ENCODE data around the gene FBXL20.

DNA sequence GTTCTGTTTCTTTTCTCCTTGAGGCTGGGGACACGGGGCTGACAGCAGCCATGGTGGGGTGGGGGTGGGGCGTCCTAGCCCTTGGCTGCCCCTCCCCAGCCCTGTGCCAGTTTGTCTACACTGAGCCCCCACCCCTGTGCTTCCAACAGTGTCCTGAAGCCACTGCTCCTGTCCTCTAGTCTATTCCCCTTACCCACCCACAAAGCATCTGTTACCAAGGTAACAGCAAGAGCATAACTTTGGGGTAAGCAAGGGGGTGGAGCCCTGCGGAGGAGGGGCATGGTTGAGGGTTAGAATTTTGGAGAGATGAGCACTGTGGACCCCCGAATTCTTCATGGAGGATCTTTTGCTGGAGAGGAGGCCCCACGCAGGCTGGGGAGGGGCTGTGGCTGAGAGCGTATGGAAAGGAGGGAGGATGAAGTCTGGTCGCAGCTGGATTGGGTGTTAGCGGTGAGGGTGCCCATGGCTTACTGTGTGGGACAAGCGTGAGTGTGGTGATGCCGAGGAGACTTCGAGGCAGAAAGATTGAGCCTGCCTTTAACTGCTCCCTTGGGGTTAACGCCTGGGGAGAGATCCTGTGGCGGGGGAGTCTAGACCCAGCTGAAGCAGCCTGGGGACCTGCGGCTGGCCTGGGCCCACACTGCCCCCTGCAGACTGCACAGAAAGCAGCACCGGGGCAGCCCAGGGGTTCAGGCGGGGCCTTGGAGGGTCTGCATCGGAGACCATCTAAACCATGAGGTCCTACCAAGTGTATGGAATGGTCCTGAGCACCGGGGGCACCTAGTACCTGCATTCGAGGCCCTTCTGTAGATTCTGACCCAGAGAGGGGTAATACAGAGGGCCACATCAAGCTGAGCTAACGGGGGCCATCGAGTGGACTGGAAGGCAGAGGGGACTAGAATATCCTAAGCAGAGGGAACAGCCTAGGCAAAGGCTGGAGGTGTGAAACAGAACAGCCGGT lies 169.6 kb downstream of the FBXL20 start:
- TF ChIP-seq EZH2 (IDR thresholded peaks at IDR 0.05; ENCODE audit: insufficient read depth, poor library complexity, severe bottlenecking) (no peak), EZH2phosphoT487 (IDR thresholded peaks at IDR 0.05; ENCODE audit: insufficient read depth, low read depth) (no peak)

Data from GM23248 (cell line).